Measurements from ENCODE around the gene GMPPB. TPM values are rescaled to one million over a fixed set of nuclear protein-coding genes. Genes with fewer than 3 reads are reported as not detected.

GMPPB gene
- total RNA-seq, 1 experiment from 2014 or later: 43.5 TPM

DNA sequence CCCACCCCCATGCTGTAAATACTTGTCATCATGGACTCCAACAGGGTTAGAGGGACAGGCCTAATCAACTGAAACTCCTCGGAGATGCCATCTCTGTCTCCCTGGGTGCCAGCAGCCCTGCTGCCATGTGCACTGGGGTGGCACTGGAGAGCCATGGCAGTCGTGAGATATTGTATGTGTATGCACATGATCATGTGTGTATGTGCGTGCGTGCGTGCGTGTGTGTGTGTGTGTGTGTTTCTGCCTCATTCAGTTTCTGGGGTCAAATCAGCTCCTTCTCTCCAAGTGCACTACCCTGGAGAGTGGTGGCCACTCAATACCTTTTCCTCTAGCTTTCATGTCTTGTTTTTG is 52.8 kb downstream of the GMPPB start:
- Histone ChIP-seq H3K4me3 (ENCODE audit: insufficient read depth, low read depth, low read length) (no peak overlapping the region), H3K36me3 (replicated peaks; ENCODE audit: control insufficient read depth, insufficient read depth, low read length) (peaks cover 6% of the 10 kb centered on the region), H3K27me3 (ENCODE audit: control insufficient read depth, insufficient read depth, low read length) (no peaks in the 10 kb centered on the region)
- no peak for DNase-seq

Other genes starting within 250 kb of the GMPPB start
- gene BSN, start 169.5 kb downstream of the GMPPB start, total RNA-seq (2014; rRNA removed; shearing (Covaris generic)): 0.52 and 1.1 TPM in 2 replicates
- gene APEH, start 49.6 kb downstream of the GMPPB start, total RNA-seq (2014; rRNA removed; shearing (Covaris generic)): 236 and 260 TPM in 2 replicates
- gene MST1, start 34.5 kb downstream of the GMPPB start, total RNA-seq (2014; rRNA removed; shearing (Covaris generic)): 10.8 and 11.0 TPM in 2 replicates
- gene RNF123, start 34.4 kb downstream of the GMPPB start, total RNA-seq (2014; rRNA removed; shearing (Covaris generic)): 22.1 and 31.2 TPM in 2 replicates
- gene AMIGO3, start 4.3 kb downstream of the GMPPB start, total RNA-seq (2014; rRNA removed; shearing (Covaris generic)): 5.7 and 5.8 TPM in 2 replicates
- 34.7 and 38.2 TPM in 2 replicates for gene IP6K1, start 62.6 kb upstream of the GMPPB start, total RNA-seq (2014; rRNA removed; shearing (Covaris generic))
- not detected in 2 replicates for gene CDHR4, start 75.9 kb upstream of the GMPPB start, total RNA-seq (2014; rRNA removed; shearing (Covaris generic))
- gene INKA1, start 79.3 kb upstream of the GMPPB start, total RNA-seq (2014; rRNA removed; shearing (Covaris generic)): 2.3 and 6.5 TPM in 2 replicates
- 0.07 and 0.55 TPM in 2 replicates for gene UBA7, start 90.0 kb upstream of the GMPPB start, total RNA-seq (2014; rRNA removed; shearing (Covaris generic))
- 16.1 and 24.9 TPM in 2 replicates for gene TRAIP, start 132.6 kb upstream of the GMPPB start, total RNA-seq (2014; rRNA removed; shearing (Covaris generic))
- 38.6 and 46.8 TPM in 2 replicates for gene CAMKV, start 146.0 kb upstream of the GMPPB start, total RNA-seq (2014; rRNA removed; shearing (Covaris generic))
- gene MST1R, start 179.9 kb upstream of the GMPPB start, total RNA-seq (2014; rRNA removed; shearing (Covaris generic)): 0.76 and 2.0 TPM in 2 replicates
- gene MON1A, start 205.9 kb upstream of the GMPPB start, total RNA-seq (2014; rRNA removed; shearing (Covaris generic)): 10.2 and 15.9 TPM in 2 replicates
- 41.6 and 72.7 TPM in 2 replicates for gene RBM6, start 216.2 kb upstream of the GMPPB start, total RNA-seq (2014; rRNA removed; shearing (Covaris generic))

Measured in H7 (cell line).